ENCODE data around the gene ATP10A. TPM values are rescaled to one million over a fixed set of nuclear protein-coding genes. Genes with fewer than 3 reads are reported as not detected.

Gene ATP10A
- polyA plus RNA-seq, 1 donor (not counting 4 experiments of a cell fraction or from before 2014, with no cell fraction given) = not detected

- TF ChIP-seq EZH2 (IDR thresholded peaks at IDR 0.05; ENCODE audit: low read length) (no peak), CTCF (optimal IDR thresholded peaks at IDR 0.05 in 1 of 3, IDR thresholded peaks at IDR 0.05 in 1 of 3, conservative IDR thresholded peaks at IDR 0.05 in 1 of 3; ENCODE audit: extremely low read depth in 1 of 3, insufficient read depth in 2 of 3, low read length in 3 of 3) (no peak)
- no peaks in the 10 kb centered on the region for H3K79me2 ChIP-seq (ENCODE audit: control insufficient read depth, insufficient read depth, low read length)
- H3K36me3 ChIP-seq (ENCODE audit: control insufficient read depth in 2 of 2, extremely low read depth in 1 of 2, insufficient read depth in 2 of 2, low read length in 2 of 2) = no peaks in the 10 kb centered on the region
- no peak overlapping the region for H3K9ac ChIP-seq (ENCODE audit: control insufficient read depth, extremely low read depth, insufficient read depth, low read length)
- dilution Hi-C loops (cut with MboI; ENCODE audit: extremely low pct_ligation_motif_present, low sequenced_read_pairs) = no loop called here
- no peaks in the 10 kb centered on the region for H3K27me3 ChIP-seq (ENCODE audit: control insufficient read depth, extremely low read depth, insufficient read depth, low read length)
- no peak overlapping the region for H3K27ac ChIP-seq (ENCODE audit: control insufficient read depth, insufficient read depth, low read length)
- H3K9me3 ChIP-seq (ENCODE audit: control insufficient read depth, low read depth, low read length) = peaks cover 7% of the 10 kb centered on the region
- no peak for FAIRE-seq
- H3K4me1 ChIP-seq (ENCODE audit: control insufficient read depth, extremely low read depth, insufficient read depth, low read length) = no peaks in the 10 kb centered on the region
- no peaks in the 10 kb centered on the region for H4K20me1 ChIP-seq (ENCODE audit: control insufficient read depth, extremely low read depth, insufficient read depth, low read length)
- no peak overlapping the region for H3K4me2 ChIP-seq (ENCODE audit: control insufficient read depth, extremely low read depth, insufficient read depth, low read depth, low read length)
- no peaks in the 10 kb centered on the region for H3K9me1 ChIP-seq (ENCODE audit: control insufficient read depth, extremely low read depth, insufficient read depth, low read length)
- no peak overlapping the region for H3K4me3 ChIP-seq (ENCODE audit: control insufficient read depth in 2 of 3, extremely low read depth in 1 of 3, insufficient read depth in 2 of 3, low read depth in 1 of 3, low read length in 3 of 3)
- no peak for DNase-seq (ENCODE audit: low read depth, low spot score)
- H2AFZ ChIP-seq (ENCODE audit: control insufficient read depth, low read length) = no peak overlapping the region
Observed at GRCh38 chr15:25667829-25668228, 195.3 kb downstream of the ATP10A start.

- Histone ChIP-seq H3K4me3 (ENCODE audit: control insufficient read depth in 2 of 3, extremely low read depth in 1 of 3, insufficient read depth in 2 of 3, low read depth in 1 of 3, low read length in 3 of 3) (no peak overlapping the region), H3K9ac (ENCODE audit: control insufficient read depth, extremely low read depth, insufficient read depth, low read length) (no peak overlapping the region), H3K9me3 (ENCODE audit: control insufficient read depth, low read depth, low read length) (peaks cover 5% of the 10 kb centered on the region), H3K27ac (ENCODE audit: control insufficient read depth, insufficient read depth, low read length) (no peak overlapping the region), H3K36me3 (ENCODE audit: control insufficient read depth in 2 of 2, extremely low read depth in 1 of 2, insufficient read depth in 2 of 2, low read length in 2 of 2) (no peaks in the 10 kb centered on the region), H2AFZ (ENCODE audit: control insufficient read depth, low read length) (no peak overlapping the region), H3K79me2 (ENCODE audit: control insufficient read depth, insufficient read depth, low read length) (no peaks in the 10 kb centered on the region), H3K9me1 (ENCODE audit: control insufficient read depth, extremely low read depth, insufficient read depth, low read length) (no peaks in the 10 kb centered on the region), H3K4me1 (ENCODE audit: control insufficient read depth, extremely low read depth, insufficient read depth, low read length) (no peaks in the 10 kb centered on the region), H4K20me1 (ENCODE audit: control insufficient read depth, extremely low read depth, insufficient read depth, low read length) (no peaks in the 10 kb centered on the region), H3K4me2 (ENCODE audit: control insufficient read depth, extremely low read depth, insufficient read depth, low read depth, low read length) (no peak overlapping the region), H3K27me3 (ENCODE audit: control insufficient read depth, extremely low read depth, insufficient read depth, low read length) (no peaks in the 10 kb centered on the region)
- TF ChIP-seq EZH2 (IDR thresholded peaks at IDR 0.05; ENCODE audit: low read length) (no peak), CTCF (optimal IDR thresholded peaks at IDR 0.05 in 1 of 3, IDR thresholded peaks at IDR 0.05 in 1 of 3, conservative IDR thresholded peaks at IDR 0.05 in 1 of 3; ENCODE audit: extremely low read depth in 1 of 3, insufficient read depth in 2 of 3, low read length in 3 of 3) (no peak)
- no peak for FAIRE-seq
- no peak for DNase-seq (ENCODE audit: low read depth, low spot score)
- dilution Hi-C loops (cut with MboI; ENCODE audit: extremely low pct_ligation_motif_present, low sequenced_read_pairs) = no loop called here
Observed at GRCh38 chr15:25665913-25666312, 197.2 kb downstream of the ATP10A start.
